ENCODE data around the gene MLPH.

The MLPH gene

GRCh38 chr2:237486819-237487448 is at the start of gene MLPH:
Gene MLPH, plus strand, starts transcription at chr2:237487251. Its CDS starts 6,176 bp downstream, at chr2:237493427.
- no peak for DNase-seq

GRCh38 chr2:237437566-237437965 is 49.5 kb upstream of the MLPH start:
- DNase-seq: no peak

GRCh38 chr2:237438080-237438940 is 48.7 kb upstream of the MLPH start:
- DNase-seq: peak; percentile 56

GRCh38 chr2:237440819-237441281 is 46.2 kb upstream of the MLPH start:
- peak; percentile 79 for DNase-seq

- peak; percentile 72 for DNase-seq
These were observed 45.3 kb upstream of the MLPH start for GRCh38 chr2:237441605-237442274.

GRCh38 chr2:237444071-237444470 is 43.0 kb upstream of the MLPH start:
- no peak for DNase-seq

GRCh38 chr2:237445611-237446337 is 41.3 kb upstream of the MLPH start:
- DNase-seq: no peak

GRCh38 chr2:237446338-237446665 is 40.7 kb upstream of the MLPH start:
- no peak for DNase-seq

GRCh38 chr2:237447496-237447895 is 39.6 kb upstream of the MLPH start:
- no peak for DNase-seq

- DNase-seq: no peak
These were observed 38.9 kb upstream of the MLPH start for GRCh38 chr2:237448171-237448570.

- DNase-seq: no peak
These were observed 38.4 kb upstream of the MLPH start for GRCh38 chr2:237448626-237449025.

GRCh38 chr2:237449193-237449881 is 37.7 kb upstream of the MLPH start:
- DNase-seq: no peak

- DNase-seq: no peak
These were observed 36.9 kb upstream of the MLPH start for GRCh38 chr2:237450108-237450507.

GRCh38 chr2:237450583-237450982 is 36.5 kb upstream of the MLPH start:
- DNase-seq: no peak

- DNase-seq: no peak
These were observed 35.2 kb upstream of the MLPH start for GRCh38 chr2:237451643-237452469.

GRCh38 chr2:237452861-237453260 is 34.2 kb upstream of the MLPH start:
- DNase-seq: no peak

GRCh38 chr2:237453671-237454070 is 33.4 kb upstream of the MLPH start:
- no peak for DNase-seq

GRCh38 chr2:237455764-237456163 is 31.3 kb upstream of the MLPH start:
- DNase-seq: no peak

GRCh38 chr2:237456200-237456843 is 30.7 kb upstream of the MLPH start:
- no peak for DNase-seq

GRCh38 chr2:237457388-237457941 is 29.6 kb upstream of the MLPH start:
- no peak for DNase-seq

GRCh38 chr2:237458519-237458918 is 28.5 kb upstream of the MLPH start:
- DNase-seq: no peak

Data from activated CD8-positive, alpha-beta memory T cell treated with anti-CD3 and anti-CD28 coated beads for 24 hours (primary cell).